ENCODE data around the gene DOCK9.

DOCK9 gene

GRCh38 chr13:99014522-99014921 lies 36.7 kb upstream of the DOCK9 start:
- TF ChIP-seq, protein P1, sequence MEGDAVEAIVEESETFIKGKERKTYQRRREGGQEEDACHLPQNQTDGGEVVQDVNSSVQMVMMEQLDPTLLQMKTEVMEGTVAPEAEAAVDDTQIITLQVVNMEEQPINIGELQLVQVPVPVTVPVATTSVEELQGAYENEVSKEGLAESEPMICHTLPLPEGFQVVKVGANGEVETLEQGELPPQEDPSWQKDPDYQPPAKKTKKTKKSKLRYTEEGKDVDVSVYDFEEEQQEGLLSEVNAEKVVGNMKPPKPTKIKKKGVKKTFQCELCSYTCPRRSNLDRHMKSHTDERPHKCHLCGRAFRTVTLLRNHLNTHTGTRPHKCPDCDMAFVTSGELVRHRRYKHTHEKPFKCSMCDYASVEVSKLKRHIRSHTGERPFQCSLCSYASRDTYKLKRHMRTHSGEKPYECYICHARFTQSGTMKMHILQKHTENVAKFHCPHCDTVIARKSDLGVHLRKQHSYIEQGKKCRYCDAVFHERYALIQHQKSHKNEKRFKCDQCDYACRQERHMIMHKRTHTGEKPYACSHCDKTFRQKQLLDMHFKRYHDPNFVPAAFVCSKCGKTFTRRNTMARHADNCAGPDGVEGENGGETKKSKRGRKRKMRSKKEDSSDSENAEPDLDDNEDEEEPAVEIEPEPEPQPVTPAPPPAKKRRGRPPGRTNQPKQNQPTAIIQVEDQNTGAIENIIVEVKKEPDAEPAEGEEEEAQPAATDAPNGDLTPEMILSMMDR (IDR thresholded peaks at IDR 0.05; ENCODE audit: borderline replicate concordance, insufficient read depth, low read depth, low read length): no peak
- H3K4me3 ChIP-seq (ENCODE audit: low read depth, low read length): no peak overlapping the region

DNA sequence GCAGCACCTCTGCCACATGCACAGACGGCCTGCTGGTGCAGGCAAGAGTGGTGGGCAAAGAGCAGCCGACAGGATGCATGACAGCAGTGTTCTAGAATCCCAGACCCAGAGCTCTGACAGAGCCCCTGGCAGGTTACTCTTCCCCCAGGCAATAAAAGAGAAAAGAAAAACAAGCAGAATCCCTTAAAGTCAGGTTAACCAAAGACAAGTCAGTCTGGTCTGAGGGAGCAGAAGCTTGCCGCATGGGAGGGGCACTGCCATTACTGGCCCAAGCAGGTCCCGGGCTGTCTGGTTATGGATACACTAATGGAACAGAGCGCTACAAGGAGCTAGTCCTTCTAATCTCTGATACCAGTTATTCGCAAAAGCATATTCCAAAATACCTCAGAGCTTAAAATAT lies 36.1 kb upstream of the DOCK9 start:
- TF ChIP-seq, protein P1 (IDR thresholded peaks at IDR 0.05; ENCODE audit: borderline replicate concordance, insufficient read depth, low read depth, low read length): no peak
- no peak overlapping the region for H3K4me3 ChIP-seq (ENCODE audit: low read depth, low read length)

GRCh38 chr13:99012539-99012938 lies 34.7 kb upstream of the DOCK9 start:
- no peak overlapping the region for H3K4me3 ChIP-seq (ENCODE audit: low read depth, low read length)
- TF ChIP-seq, protein P1 (IDR thresholded peaks at IDR 0.05; ENCODE audit: borderline replicate concordance, insufficient read depth, low read depth, low read length): no peak

GRCh38 chr13:99009987-99010551 lies 32.2 kb upstream of the DOCK9 start:
- TF ChIP-seq, protein P1 (IDR thresholded peaks at IDR 0.05; ENCODE audit: borderline replicate concordance, insufficient read depth, low read depth, low read length): no peak
- H3K4me3 ChIP-seq (ENCODE audit: low read depth, low read length): no peak overlapping the region

GRCh38 chr13:99008577-99008976 lies 30.7 kb upstream of the DOCK9 start:
- TF ChIP-seq, protein P1 (IDR thresholded peaks at IDR 0.05; ENCODE audit: borderline replicate concordance, insufficient read depth, low read depth, low read length): no peak
- no peak overlapping the region for H3K4me3 ChIP-seq (ENCODE audit: low read depth, low read length)

DNA sequence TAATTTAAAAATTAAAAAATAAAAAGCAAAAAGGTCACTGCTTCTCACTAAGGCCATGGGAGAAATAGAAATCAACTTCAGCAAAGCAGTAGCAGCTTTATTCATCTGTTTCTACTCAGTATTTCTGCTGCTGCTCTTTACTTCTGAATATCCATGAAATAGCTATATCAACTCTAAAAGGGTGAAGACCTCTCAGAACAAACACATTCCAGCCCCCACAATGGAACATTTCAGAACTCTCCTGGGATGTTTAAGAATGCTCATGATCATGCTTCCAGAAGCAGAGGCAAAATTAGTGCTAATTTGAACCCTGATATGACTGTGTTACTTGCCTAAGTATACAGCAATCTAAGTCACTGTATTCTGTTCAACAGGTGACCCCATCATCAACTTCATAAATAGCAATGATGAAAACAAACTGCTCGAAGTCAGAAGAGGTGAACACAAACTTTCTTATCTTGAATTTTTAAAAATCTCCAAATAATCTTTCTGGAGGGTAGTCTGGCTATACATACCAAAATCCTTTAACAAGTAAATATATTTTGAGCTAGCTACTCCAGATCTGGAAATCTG lies 29.6 kb upstream of the DOCK9 start:
- TF ChIP-seq, protein P1 (IDR thresholded peaks at IDR 0.05; ENCODE audit: borderline replicate concordance, insufficient read depth, low read depth, low read length): no peak
- H3K4me3 ChIP-seq (ENCODE audit: low read depth, low read length): no peak overlapping the region

DNA sequence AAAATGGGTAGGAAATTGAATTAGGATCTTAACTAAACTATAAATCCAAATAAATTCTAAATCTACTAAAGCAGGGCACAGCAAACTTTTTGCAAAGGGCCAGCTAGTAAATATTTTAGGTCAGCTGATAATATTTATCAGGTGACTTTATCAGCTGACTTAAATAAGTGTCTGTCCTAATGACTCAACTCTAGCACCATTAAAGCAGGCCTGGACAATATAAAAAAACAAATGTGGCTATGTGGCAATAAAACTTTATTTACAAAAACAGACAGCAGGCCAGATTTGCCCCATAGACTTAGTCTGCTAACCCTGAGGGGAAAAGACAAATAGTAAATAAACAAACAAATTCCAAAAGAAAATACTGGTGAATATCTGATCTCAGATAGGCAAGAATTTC lies 27.7 kb upstream of the DOCK9 start:
- TF ChIP-seq, protein P1 (IDR thresholded peaks at IDR 0.05; ENCODE audit: borderline replicate concordance, insufficient read depth, low read depth, low read length): no peak

More for the DNA sequence above, 27.7 kb upstream of the DOCK9 start:
- no peak overlapping the region for H3K4me3 ChIP-seq (ENCODE audit: low read depth, low read length)
